Measurements from ENCODE around the gene NDP. TPM values are rescaled to one million over a fixed set of nuclear protein-coding genes. Genes with fewer than 3 reads are reported as not detected.

NDP gene
- total and polyA plus RNA-seq, 9 donors, result 4.9 to 82.7 (median 19.9) TPM

DNA sequence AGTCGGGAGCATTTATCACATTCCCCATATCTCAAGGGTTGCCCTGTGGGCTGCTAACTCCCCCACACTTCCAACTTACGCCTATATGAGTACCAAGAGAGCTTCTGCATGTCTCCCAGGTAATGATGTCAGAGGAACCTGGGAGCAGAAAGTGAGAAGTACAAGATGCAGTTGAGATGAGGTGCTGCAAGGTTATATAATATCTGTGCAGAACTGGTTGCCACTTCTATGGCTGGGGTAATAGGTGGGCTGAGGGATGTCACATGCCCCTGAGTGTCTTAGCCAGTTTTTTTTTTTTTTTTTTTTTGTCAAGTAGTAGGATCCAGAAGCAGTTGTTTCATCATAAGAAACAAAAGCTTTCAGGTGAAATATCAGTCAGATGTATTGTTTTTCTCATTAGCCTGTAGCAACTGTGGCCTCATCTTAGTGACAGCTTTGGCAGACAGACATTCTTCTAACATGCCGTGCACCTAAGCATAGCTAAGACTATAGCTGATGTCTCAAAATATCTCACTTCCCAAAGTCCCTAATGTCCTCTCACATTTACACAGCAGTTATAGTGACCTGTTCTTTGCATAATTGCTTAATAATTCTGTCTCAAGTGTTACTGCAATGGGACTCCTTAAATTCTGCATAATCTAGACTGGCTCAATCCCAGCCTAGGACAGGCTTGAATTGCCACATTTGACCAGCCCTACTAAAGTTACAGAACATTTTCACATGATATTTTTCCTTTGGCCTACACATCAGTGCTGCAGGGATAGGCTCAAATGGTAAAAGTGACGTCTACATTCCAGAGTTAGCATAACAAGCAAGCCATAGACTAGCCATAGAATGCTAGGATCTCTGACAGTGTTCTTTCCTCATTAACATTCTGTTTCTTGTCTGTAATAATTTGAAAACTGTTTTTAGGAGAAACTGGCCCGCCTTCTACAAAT lies 73.0 kb downstream of the NDP start:
- Histone ChIP-seq H3K9me3 (no peaks in the 10 kb centered on the region), H3K4me3 (no peak overlapping the region), H3K4me1 (ENCODE audit: insufficient read depth) (peaks cover 2% of the 10 kb centered on the region), H3K27me3 (no peaks in the 10 kb centered on the region), H3K27ac (no peak overlapping the region), H3K36me3 (no peaks in the 10 kb centered on the region)
- no peak for DNase-seq
- intact Hi-C loops (cut with DNase I), result no loop called here
- 63 to 67% (median 67%) methylated on average over 5 of the region's 5 CpGs for WGBS, 3 donors
- TF ChIP-seq EP300 (IDR thresholded peaks at IDR 0.05) (no peak), POLR2A (IDR thresholded peaks at IDR 0.05) (no peak), CTCF (IDR thresholded peaks at IDR 0.05) (no peak)

Other genes starting within 250 kb of the NDP start
- gene MAOB, start 90.9 kb downstream of the NDP start, total RNA-seq, result 100 to 1,000 TPM in 4 of 7 donors, 10 to 100 TPM in 3; 57.2 to 213 (median 132) TPM
- gene MAOB, start 90.9 kb downstream of the NDP start, polyA plus RNA-seq, result 100 to 1,000 TPM; 180 to 322 TPM

All from ovary (tissue), 9 donors.